Suppressor macrophage treated with lipopolysaccharide for 1 hour (primary cell): ENCODE measurements around the gene PROM2.

ENCODE experiments used
- DNase-seq, 3 donors: peaks; one replicate each; pipeline ENCODE4 v3.0.0-alpha.2; 2020 to 2022

Gene PROM2

GRCh38 chr2:95323347-95324155 is 49.3 kb downstream of the PROM2 start:
- DNase-seq: no peak

- no peak for DNase-seq
Observed at GRCh38 chr2:95325026-95325425, 50.8 kb downstream of the PROM2 start.

DNA sequence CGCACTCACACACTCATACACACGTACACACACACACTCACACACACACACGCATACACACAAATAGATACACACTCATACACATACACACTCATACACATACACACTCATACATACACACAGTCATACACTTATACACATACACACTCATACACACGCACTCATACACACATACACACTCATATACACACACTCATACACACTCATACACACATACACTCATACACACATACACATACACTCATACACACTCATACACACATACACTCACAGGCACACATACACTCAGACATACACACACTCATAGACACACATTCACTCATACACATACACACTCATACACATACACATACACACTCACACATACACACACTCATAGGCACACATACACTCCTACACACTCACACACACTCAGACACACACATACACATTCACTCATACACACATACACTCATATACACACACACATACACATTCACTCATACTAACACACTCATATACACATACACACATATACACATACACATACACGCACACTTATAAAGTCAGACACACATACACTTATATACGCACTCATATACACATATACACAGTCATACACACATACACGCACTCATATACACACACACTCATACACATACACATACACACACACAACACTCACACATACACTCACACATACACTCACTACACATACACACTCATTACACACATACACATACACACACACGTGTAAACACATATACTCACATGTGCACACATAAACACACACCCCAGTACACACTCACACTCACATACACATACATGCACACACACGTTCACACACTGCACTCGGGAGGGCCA is 51.6 kb downstream of the PROM2 start:
- no peak for DNase-seq

- no peak for DNase-seq
Observed at GRCh38 chr2:95326433-95327140, 52.3 kb downstream of the PROM2 start.

DNA sequence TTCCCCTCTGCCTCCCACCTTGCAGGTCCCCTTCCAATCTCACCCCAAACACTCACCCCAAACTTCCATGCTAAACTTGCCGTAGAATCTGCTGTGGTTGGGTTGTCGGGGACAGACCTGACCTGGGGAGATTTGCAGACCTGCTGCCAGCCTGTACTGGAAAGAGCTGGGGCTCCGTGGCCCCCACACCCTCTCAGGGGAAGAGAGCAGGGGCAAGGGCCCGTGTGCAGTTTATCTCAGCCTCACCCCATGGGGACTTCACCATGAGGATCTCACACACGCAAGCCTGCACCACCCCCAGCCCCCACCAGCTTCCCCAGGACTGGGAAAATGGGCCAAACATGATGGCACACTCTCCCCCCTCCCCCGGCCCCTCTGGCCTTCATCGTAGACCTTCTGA is 53.6 kb downstream of the PROM2 start:
- no peak for DNase-seq

DNA sequence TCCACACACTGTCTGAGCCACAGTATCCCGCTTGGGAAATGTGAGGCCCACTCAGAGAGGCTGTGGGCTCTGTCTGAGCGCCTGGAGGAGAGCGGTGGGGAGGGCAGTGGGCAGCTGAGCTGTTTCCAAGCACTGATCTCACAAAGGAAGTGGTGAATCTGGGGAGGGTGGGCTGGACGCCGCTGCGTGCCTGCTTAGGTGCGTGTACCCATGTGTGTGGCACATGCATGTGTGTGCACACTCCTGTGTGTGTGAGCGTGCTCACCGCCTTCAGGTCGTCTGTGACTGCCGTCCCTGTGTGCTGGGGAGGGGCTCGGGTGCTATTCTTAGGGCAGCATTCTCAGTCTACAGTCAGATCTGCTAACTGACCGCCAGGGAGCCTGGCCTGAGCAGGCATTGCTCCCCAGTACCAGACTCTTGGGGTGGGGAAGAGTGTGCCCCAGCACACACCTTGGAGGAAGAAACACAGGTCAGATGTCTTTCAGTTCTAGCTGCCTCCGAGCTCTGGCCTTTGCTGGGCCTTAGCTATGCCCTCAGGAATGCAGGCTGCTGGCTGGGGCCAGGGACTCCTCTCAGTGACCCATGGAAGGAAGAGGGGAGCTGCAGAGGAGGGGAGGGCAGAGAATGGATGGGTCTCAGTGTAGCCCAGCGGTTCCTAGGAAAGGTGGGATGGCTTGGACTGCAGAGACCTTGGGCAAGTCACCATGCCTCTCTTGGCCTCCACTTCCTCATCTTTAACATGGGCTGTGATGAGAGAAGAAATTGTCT is 54.3 kb downstream of the PROM2 start:
- no peak for DNase-seq

DNA sequence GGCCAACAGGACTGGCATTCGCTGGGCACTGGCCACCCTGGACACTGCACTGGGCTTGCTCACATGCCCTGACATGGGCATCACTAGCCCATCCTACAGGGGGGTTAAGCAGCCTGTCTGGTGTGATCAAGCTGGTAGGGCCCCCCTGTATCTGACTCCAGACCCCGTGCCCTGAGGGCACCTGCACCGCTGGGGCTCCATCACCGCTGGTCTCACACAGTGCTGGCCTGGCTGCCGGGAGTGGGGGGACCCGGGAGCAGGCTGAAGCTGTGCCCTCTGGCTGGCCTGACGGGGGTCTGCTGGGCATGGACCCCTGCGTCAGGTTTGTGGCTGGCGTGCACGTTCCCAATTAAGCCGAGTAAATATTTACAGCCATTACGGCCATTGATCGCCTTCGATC is 55.2 kb downstream of the PROM2 start:
- no peak for DNase-seq

DNA sequence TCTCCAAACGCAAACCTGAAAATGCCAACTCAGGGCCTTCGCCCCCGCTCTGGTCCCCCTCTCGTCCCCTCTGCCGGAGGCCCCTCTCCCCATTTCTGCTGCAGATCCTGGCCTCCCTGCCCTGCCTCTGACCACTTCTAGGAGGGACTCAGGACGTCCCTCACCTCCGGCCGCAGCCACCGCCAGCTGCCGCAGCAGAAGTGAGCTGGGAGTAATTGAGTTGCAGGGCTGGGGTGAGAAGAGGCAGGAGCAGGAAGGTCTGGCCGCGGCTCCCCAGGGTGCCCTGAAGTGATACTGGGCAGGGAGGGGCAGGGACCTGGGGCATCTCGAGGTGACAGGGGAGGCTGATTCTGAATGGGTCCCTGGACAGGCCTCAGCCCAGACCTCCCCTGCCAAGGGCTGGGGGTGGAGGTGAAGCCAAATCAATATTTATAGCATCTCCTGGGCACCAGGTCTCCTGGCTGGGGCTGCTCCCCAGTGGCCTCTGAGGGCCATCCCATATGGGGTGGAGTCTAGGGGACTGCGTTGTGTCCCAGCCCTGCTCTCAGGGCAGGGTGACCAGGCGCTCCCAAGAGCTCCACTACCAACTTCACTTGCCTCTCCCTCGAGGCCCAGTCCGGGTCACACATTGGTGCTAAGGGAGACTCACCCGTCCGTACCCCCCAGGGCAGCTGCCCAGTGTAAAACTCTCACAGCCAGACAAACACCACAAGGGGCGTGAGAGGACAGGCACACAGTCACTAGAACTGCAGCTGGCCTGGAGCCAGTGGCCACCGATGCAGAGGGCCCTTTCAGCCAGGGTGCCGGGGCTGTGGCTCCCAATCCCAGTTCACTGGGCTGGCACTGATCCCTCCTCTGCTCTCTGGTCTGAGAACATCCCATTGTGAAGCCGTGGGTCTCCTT is 55.9 kb downstream of the PROM2 start:
- no peak for DNase-seq

DNA sequence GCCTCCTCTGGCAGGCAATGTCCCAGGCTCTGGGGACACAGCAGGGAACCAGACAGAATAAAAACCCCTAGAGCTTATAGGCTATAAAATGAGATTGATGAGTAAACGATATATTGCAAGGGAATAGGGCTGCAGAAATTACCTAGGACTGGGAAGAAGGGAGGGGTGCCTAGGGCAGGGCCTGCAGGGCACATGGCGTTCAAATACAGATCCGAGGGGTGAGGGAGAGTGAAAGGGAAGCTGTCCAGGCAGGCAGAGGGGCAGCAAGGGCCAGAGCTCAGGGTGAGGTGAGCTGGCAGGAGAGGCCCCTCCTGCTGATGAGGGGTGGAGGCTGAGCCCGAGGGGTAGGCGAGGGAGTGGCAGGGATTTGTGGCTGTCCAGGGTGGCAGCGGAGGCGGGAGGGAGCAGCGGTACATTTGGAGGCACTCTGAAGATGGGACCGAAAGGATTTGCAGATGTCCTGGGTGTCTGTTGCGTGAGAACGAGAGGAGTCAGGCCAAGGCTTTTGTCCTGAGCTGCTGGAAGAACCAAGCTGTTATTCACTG is 56.6 kb downstream of the PROM2 start:
- no peak for DNase-seq

GRCh38 chr2:95331606-95332005 is 57.4 kb downstream of the PROM2 start:
- DNase-seq: no peak

DNA sequence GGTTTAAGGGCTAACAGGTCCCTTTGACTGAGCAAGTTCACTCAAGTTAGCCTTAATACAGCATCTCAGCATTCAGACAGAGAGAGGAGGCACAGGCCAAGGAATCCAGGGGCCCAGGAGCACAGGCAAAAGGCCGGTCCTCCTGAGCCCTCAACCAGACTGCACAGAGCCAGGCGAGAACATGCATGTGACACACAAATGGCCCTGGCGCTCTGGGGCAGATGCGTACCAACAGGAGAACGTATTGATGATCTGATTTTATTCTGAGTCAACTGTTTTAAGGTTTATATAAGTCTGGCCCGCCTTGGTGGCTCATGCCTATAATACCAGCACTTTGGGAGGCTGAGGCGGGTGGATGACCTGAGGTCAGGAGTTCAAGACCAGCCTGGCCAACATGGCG is 57.8 kb downstream of the PROM2 start:
- DNase-seq: no peak

GRCh38 chr2:95333056-95333455 is 58.8 kb downstream of the PROM2 start:
- no peak for DNase-seq

DNA sequence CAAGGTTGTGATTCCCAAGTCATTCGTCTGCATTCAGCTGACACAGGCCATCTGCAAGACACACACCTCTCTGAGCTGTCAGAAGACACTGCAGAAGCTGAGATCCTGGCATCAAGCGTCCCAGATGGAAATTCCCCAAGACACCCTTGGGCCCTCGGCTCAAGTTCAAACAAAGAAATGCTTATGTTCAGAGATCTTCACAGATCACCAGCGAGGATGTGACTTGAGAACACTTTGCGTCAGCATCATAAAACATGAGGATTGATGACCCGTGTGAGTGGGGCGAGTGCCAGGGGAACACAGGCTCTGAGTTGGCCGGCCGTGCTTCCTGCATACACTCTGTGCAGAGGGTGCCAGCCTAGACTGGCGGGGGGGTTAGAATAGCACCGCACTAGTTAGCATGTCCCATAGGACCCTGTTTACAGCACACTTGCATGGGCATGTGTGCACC is 59.7 kb downstream of the PROM2 start:
- no peak for DNase-seq

DNA sequence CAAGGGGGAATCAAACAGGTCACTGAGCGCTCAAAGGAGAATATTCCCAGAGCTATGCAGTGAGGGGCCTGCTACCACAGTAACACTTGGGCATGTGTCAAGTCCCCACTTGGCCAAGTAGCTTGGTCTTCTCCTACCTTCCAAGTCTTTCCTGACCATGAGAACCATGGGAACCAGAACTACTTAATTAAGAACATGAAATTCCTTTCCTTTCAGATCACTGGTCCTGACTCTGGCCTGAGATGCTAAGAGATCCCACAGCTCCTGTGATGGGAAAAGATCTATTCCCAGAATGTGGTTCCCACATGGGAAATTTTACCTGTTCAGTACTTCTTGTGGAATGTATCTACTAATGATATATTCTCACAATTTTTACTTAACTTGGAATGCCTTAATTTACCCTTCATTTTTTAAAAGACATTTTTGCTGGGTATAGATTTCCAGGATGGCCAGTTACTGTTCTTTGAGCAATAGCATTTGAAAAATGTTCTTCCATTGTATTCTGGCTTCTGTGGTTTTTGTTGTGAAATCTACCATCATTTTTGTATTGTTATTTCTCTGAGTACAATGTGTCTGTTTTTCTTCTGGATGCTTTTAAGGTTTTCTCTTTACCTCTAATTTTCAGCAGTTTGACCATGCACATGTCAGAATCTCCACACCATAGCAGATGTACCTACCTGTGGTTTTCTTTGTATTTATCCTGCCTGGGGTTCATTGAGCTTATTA is 60.8 kb downstream of the PROM2 start:
- no peak for DNase-seq

DNA sequence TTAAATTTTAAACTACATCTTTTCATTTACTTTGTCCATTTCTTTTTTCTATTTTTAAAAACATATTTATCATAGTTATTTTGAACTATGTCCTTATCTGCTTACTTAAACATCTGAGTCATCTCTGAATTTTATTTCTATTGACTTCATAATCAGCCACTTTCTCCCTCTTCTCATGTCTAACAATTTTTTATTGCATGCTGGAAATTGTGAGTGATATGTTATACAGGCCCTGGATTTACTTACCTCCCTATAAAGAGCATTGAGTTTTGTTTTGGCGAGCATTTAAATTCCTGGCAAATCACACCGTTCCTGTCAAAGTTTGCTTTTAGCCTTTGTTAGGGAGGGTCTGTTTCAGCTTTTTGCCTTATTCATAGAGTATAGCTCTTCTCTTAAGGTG is 62.2 kb downstream of the PROM2 start:
- DNase-seq: no peak

DNA sequence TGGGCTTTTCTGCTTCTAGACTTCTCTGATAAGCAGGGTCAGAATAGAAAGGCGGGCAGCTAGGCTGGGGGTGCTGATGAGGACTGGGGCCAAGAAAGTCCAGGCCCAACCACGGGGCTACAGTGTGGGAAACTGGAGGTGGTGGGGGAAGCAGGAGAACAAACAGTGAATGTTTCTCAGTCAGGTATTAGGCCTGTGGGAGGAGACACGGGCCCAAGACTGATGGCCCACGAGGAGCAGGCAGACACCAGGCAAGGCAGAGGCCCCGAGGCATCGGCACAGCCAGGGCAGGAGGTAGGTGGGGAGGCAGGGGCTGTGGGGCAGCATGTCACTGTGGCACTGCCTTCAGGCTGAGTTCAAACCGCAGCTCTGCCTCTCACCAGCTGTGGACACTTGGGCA is 63.6 kb downstream of the PROM2 start:
- no peak for DNase-seq
